K562 (cell line): ENCODE data around the gene FGF1. TPM values are rescaled to one million over a fixed set of nuclear protein-coding genes. Genes with fewer than 3 reads are reported as not detected.

ENCODE experiments used
- ATAC-seq: fragments of 200-7000 bp; cut with Tn5 transposase; 3 replicates; pipeline ENCODE4 v1.9.1; 2020; ENCODE audit warnings: moderate library complexity
- BruUV-seq: library from RNA; stranded (reverse); fragments of 400-500 nt; replicated peaks from 2 replicates; lab custom pipeline; 2021; lab: Mats Ljungman, UMichigan
- CTCF ChIA-PET: fragments of 300-600 bp; formaldehyde crosslinking; extraction: SDS; loops from one replicate; lab custom pipeline; 2021; ENCODE audit warnings: low intra/inter-chr PET ratio; lab: Yijun Ruan, JAX
- POLR2A ChIA-PET: fragments of 300-600, 350-650 bp; sonication (Branson Sonifier 250); formaldehyde crosslinking; extraction: SDS; loops from one replicate; lab custom pipeline; 2021; ENCODE audit warnings: antibody characterized with exemption, inconsistent platforms; lab: Yijun Ruan, JAX
- DNase-seq, 4 experiments: peaks; one replicate each; pipeline versions ENCODE4 v3.0.0 to v3.0.0-alpha.2; 2011 to 2018; ENCODE audit warnings: low spot score in 3 of 4, mixed read lengths in 3 of 4; ENCODE audit errors: extremely low read depth in 1 of 4
- FAIRE-seq: peaks from 2 replicates; lab custom pipeline; 2011; peaks lifted over from hg19 to GRCh38; lab: Jason Lieb, UNC
- H2AFZ ChIP-seq: 2 replicates; pipeline ENCODE4 v1.6.0; 2011; ENCODE audit warnings: low read depth, low read length, control low read depth, inconsistent platforms
- H3K27ac ChIP-seq: fragments of 200-600 bp; 3 replicates; pipeline ENCODE4 v1.8.0; 2011; ENCODE audit warnings: low read depth, mild to moderate bottlenecking, control low read depth, inconsistent platforms, low read length, moderate library complexity, mixed read lengths; ENCODE audit errors: extremely low read depth
- H3K27me3 ChIP-seq, 2 experiments: fragments of 300-600 bp in 1 of 2; 2 replicates in 1 of 2; 3 replicates in 1 of 2; pipeline versions ENCODE4 v1.6.0 to v1.8.0; 2011; ENCODE audit warnings: inconsistent platforms in 2 of 2, low read length in 2 of 2, mild to moderate bottlenecking in 1 of 2, mixed read lengths in 1 of 2, moderate library complexity in 1 of 2; ENCODE audit not compliant: control insufficient read depth in 2 of 2, insufficient read depth in 2 of 2
- H3K36me3 ChIP-seq: fragments of 300-600 bp; 3 replicates; pipeline ENCODE4 v1.8.0; 2011; ENCODE audit warnings: mild to moderate bottlenecking, low read length, inconsistent platforms; ENCODE audit not compliant: control insufficient read depth, insufficient read depth
- H3K4me1 ChIP-seq, 2 experiments: fragments of 200-600 bp in 1 of 2; replicated peaks in 1 of 2; 2 replicates in 1 of 2; 3 replicates in 1 of 2; pipeline versions ENCODE4 v1.5.1 to v1.8.0; 2011; ENCODE audit warnings: inconsistent platforms in 2 of 2, low read length in 2 of 2, mild to moderate bottlenecking in 1 of 2, mixed read lengths in 1 of 2, moderate library complexity in 1 of 2; ENCODE audit not compliant: control insufficient read depth in 2 of 2, insufficient read depth in 2 of 2
- H3K4me2 ChIP-seq: 2 replicates; pipeline ENCODE4 v1.6.1; 2011; ENCODE audit warnings: low read length, control low read depth, inconsistent platforms, mixed read lengths; ENCODE audit not compliant: insufficient read depth
- H3K4me3 ChIP-seq: fragments of 200-600 bp; sonication (generic), shearing (Covaris generic); 2 replicates; pipeline ENCODE4 v1.5.1; 2016; ENCODE audit warnings: control low read depth, inconsistent platforms
- H3K79me2 ChIP-seq: fragments of 200-600 bp; 3 replicates; pipeline ENCODE4 v1.8.0; 2011; ENCODE audit warnings: low read length, inconsistent platforms; ENCODE audit not compliant: control insufficient read depth, insufficient read depth
- H3K9ac ChIP-seq, 2 experiments: 2 replicates each; pipeline versions ENCODE4 v1.6.0 to v1.6.1; 2011; ENCODE audit warnings: low read depth in 2 of 2, low read length in 2 of 2, control low read depth in 1 of 2, inconsistent platforms in 1 of 2, mild to moderate bottlenecking in 1 of 2, mixed read lengths in 1 of 2; ENCODE audit not compliant: insufficient read depth in 1 of 2
- H3K9me1 ChIP-seq: one replicate; pipeline ENCODE4 v1.6.0; 2011; ENCODE audit warnings: inconsistent platforms, mild to moderate bottlenecking, low read length, moderate library complexity; ENCODE audit not compliant: control insufficient read depth, insufficient read depth
- H3K9me3 ChIP-seq: replicated peaks from 2 replicates; pipeline ENCODE4 v1.5.1; 2011; ENCODE audit warnings: low read depth, low read length, inconsistent platforms; ENCODE audit not compliant: control insufficient read depth, insufficient read depth
- H4K20me1 ChIP-seq: replicated peaks from 2 replicates; pipeline ENCODE4 v1.6.1; 2011; ENCODE audit warnings: low read length, inconsistent platforms, mixed read lengths; ENCODE audit not compliant: control insufficient read depth, insufficient read depth
- MYBL2 ChIP-seq, 2 experiments: fragments of 450-650 bp in 1 of 2; sonication (generic) in 1 of 2; formaldehyde crosslinking in 1 of 2; IDR thresholded peaks; 2 replicates each; pipeline versions ENCODE4 v1.6.1 to v1.8.1; 2017 to 2022; ENCODE audit warnings: borderline replicate concordance in 1 of 2, inconsistent platforms in 1 of 2, low read depth in 1 of 2, mild to moderate bottlenecking in 1 of 2, missing genetic modification reagents in 1 of 2, moderate library complexity in 1 of 2
- RAD21 ChIP-seq, 2 experiments: fragments of 250-450 bp in 1 of 2; fragments of 450-650 bp in 1 of 2; sonication (Bioruptor Pico) in 1 of 2; formaldehyde crosslinking in 1 of 2; IDR thresholded peaks in 1 of 2; conservative IDR thresholded peaks in 1 of 2; 2 replicates each; pipeline versions ENCODE4 v1.4.0 to v1.8.0; 2020 to 2022; ENCODE audit warnings: mild to moderate bottlenecking in 2 of 2, moderate library complexity in 1 of 2
- SMAD4 ChIP-seq: fragments of 250-450 bp; sonication (Bioruptor Pico); conservative IDR thresholded peaks from 2 replicates; pipeline ENCODE4 v1.8.0; 2021; ENCODE audit warnings: inconsistent platforms, mild to moderate bottlenecking, moderate library complexity
- TAF15 ChIP-seq: fragments of 200-400 bp; formaldehyde crosslinking; IDR thresholded peaks from 2 replicates; pipeline ENCODE4 v1.6.1; 2017; ENCODE audit warnings: mild to moderate bottlenecking, low read depth, low read length, moderate library complexity
- WGBS: fragments of 100-300 bp; shearing (Covaris generic); methylation state at CpG from one replicate; pipeline ENCODE4 v1.1.6; 2016; ENCODE audit warnings: low coverage, mixed read lengths; ENCODE audit not compliant: insufficient coverage; ENCODE audit errors: missing lambda C conversion rate; 5-methylcytosine and 5-hydroxymethylcytosine counted together
- in situ Hi-C: fragments of 300-500 bp; cut with MboI; formaldehyde crosslinking; loops from 4 replicates; pipeline ENCODE4 v1.15.0; 2018; ENCODE audit warnings: inconsistent platforms, mixed read lengths
- intact Hi-C: fragments of 100-400 bp; cut with micrococcal nuclease; formaldehyde crosslinking; loops from 2 replicates; pipeline ENCODE4 v1.14.2; 2022
- polyA plus RNA-seq, 8 experiments: library from polyadenylated mRNA; depleted of rRNA in 4 of 8; stranded (reverse) in 5 of 8; unstranded in 3 of 8; fragments of >200 nt; fragmentation: Nextera tagmentation in 2 of 8; fragmentation: Illumina TruSeq in 1 of 8; extraction: Ambion mirVana in 2 of 8; extraction: Trizol in 1 of 8; gene quantifications; 2 replicates each; pipeline versions ENCODE4 v1.2.1 to v1.2.3, GENCODE V29; 2011 to 2014; ENCODE audit warnings: inconsistent platforms in 1 of 8, missing spikeins in 1 of 8
- total RNA-seq, 7 experiments: library from RNA; depleted of rRNA in 6 of 7; stranded (reverse); fragments of >200 nt in 6 of 7; fragmentation: Illumina TruSeq in 2 of 7; extraction: Trizol in 2 of 7; gene quantifications; 2 replicates each; pipeline versions ENCODE4 v1.2.1 to v1.2.3, GENCODE V29; 2011 to 2021; ENCODE audit warnings: low replicate concordance in 1 of 7
- TF ChIP-seq, protein P1 (sequence below), 3 experiments: IDR thresholded peaks in 2 of 3; conservative IDR thresholded peaks in 1 of 3; 2 replicates each; pipeline ENCODE4 v1.5.1; 2011 to 2012; ENCODE audit warnings: low read length in 3 of 3, mild to moderate bottlenecking in 3 of 3, control low read depth in 2 of 3, improper control_type of control experiment in 1 of 3, inconsistent platforms in 1 of 3, low read depth in 1 of 3, mixed read lengths in 1 of 3, moderate library complexity in 1 of 3; ENCODE audit not compliant: insufficient read depth in 2 of 3

FGF1 gene
- total and polyA plus RNA-seq, 9 of the 15 experiments (the other 6 are each of a cell fraction or from before 2014, with no cell fraction given), result not detected

DNA sequence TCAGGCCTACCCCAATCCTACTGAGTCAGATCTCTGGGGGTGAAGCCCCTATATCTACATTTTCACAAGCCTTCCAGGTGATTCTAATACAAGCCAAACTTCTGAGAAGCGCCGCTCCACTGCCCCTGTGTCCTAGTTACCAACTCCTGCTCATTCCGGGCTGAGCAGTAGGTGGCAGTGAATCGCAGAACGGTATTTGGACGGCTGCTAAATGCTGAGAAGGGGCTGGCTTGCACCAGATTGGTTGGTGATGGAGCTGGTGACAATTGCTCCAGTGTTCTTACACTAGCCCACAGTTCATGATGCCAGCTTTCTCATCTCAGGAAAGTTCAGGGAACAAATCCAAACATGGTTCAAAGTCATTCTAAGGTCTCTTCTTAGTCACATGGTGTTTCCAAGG lies 31.1 kb upstream of the FGF1 start:
- Histone ChIP-seq H3K4me3 (no peak overlapping the region), H3K9me1 (no peaks in the 10 kb centered on the region), H3K4me2 (no peak overlapping the region), H3K79me2 (no peaks in the 10 kb centered on the region), H2AFZ (no peak overlapping the region), H3K36me3 (no peaks in the 10 kb centered on the region), H3K27me3 (peaks cover 15 to 42% of the 10 kb centered on the region in 2 experiments), H4K20me1 (no peaks in the 10 kb centered on the region), H3K27ac (no peak overlapping the region), H3K9me3 (no peaks in the 10 kb centered on the region), H3K9ac (no peak overlapping the region), H3K4me1 (peaks cover 0 to 4% of the 10 kb centered on the region in 2 experiments; a peak in 3 of 5 replicates)
- DNase-seq (peak in 2 of 4 experiments; percentile 31 to 35), ATAC-seq (peak; percentile 73), FAIRE-seq (peak; percentile 85)
- BruUV-seq, result no TSS peak
- TF ChIP-seq RAD21 (CRISPR knock-in tag; conservative IDR thresholded peaks at IDR 0.05 in 1 of 2, IDR thresholded peaks at IDR 0.05 in 1 of 2) (peak; percentile 12 to 48), SMAD4 (CRISPR knock-in tag) (no peak), TAF15 (no peak), MYBL2 (IDR thresholded peaks at IDR 0.05; ENCODE audit: low read depth) (no peak), MYBL2 (CRISPR knock-in tag; IDR thresholded peaks at IDR 0.05; ENCODE audit: borderline replicate concordance) (0 out of 2 replicates have a peak, but pooled peaks have one; percentile 39)
- TF ChIP-seq, protein P1, sequence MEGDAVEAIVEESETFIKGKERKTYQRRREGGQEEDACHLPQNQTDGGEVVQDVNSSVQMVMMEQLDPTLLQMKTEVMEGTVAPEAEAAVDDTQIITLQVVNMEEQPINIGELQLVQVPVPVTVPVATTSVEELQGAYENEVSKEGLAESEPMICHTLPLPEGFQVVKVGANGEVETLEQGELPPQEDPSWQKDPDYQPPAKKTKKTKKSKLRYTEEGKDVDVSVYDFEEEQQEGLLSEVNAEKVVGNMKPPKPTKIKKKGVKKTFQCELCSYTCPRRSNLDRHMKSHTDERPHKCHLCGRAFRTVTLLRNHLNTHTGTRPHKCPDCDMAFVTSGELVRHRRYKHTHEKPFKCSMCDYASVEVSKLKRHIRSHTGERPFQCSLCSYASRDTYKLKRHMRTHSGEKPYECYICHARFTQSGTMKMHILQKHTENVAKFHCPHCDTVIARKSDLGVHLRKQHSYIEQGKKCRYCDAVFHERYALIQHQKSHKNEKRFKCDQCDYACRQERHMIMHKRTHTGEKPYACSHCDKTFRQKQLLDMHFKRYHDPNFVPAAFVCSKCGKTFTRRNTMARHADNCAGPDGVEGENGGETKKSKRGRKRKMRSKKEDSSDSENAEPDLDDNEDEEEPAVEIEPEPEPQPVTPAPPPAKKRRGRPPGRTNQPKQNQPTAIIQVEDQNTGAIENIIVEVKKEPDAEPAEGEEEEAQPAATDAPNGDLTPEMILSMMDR (IDR thresholded peaks at IDR 0.05 in 2 of 3, conservative IDR thresholded peaks at IDR 0.05 in 1 of 3; ENCODE audit: insufficient read depth in 2 of 3, low read depth in 1 of 3, low read length in 3 of 3), result peak; percentile 50 to 54 (median 53); a peak in 4 of 6 replicates
- intact Hi-C loops (loop anchor here (1.0 to 5.0 kb wide), 2 partner anchors 150 to 163 kb away; no protein-coding TSS in a partner anchor), in situ Hi-C loops (no loop called here)
- 0% methylated on average over 6 of the region's 6 CpGs for WGBS
- POLR2A ChIA-PET, result interaction anchor here (0.7 kb wide), 1 partner anchor 32 kb away, joined by 3 read pairs; no protein-coding TSS in a partner anchor
- CTCF ChIA-PET, result interaction anchor here (1.2 to 2.5 kb wide), 4 partner anchors 150 to 199 kb away, joined by 3 to 14 read pairs (median 6); no protein-coding TSS in a partner anchor
